ENCODE data around the gene ZNF366. TPM values are rescaled to one million over a fixed set of nuclear protein-coding genes. Genes with fewer than 3 reads are reported as not detected.

Gene ZNF366
- not detected in 5 replicates for total RNA-seq (2022; extraction: Qiagen RNA extraction)

GRCh38 chr5:72507231-72507906, at the start of gene ZNF366:
Gene ZNF366 (minus strand): TSS chr5:72507410. CDS start chr5:72461496, 45,914 bp downstream.

Other genes starting within 250 kb of the ZNF366 start
- gene MRPS27, start 187.2 kb downstream of the ZNF366 start, total RNA-seq (2022; extraction: Qiagen RNA extraction): 48.5 to 57.7 TPM (median 51.3 TPM) in 5 replicates
- gene PTCD2, start 187.0 kb downstream of the ZNF366 start, total RNA-seq (2022; extraction: Qiagen RNA extraction): 9.8 to 10.8 TPM (median 10.3 TPM) in 5 replicates

All from A549 treated with AZD2906 at 1 μM for 4 hours (cell line).